Liver (tissue), 9 donors: ENCODE results near the gene CD9. TPM values are rescaled to one million over a fixed set of nuclear protein-coding genes. Genes with fewer than 3 reads are reported as not detected.

Experiments
- DNase-seq: peaks from one replicate; pipeline ENCODE4 v3.0.0-alpha.2; 2017; ENCODE audit warnings: low spot score
- H3K27ac ChIP-seq, 2 donors: one replicate each; pipeline ENCODE4 v1.7.0; 2013; ENCODE audit warnings: inconsistent platforms in 2 of 2, low read length in 2 of 2, control low read depth in 1 of 2, low read depth in 1 of 2, mild to moderate bottlenecking in 1 of 2
- H3K27me3 ChIP-seq, 4 donors: one replicate each; pipeline versions ENCODE4 v1.6.1 to v1.7.0; 2013; ENCODE audit warnings: low read length in 3 of 4, inconsistent platforms in 1 of 4, mild to moderate bottlenecking in 1 of 4, moderate library complexity in 1 of 4; ENCODE audit not compliant: control insufficient read depth in 4 of 4, insufficient read depth in 4 of 4
- H3K36me3 ChIP-seq, 4 donors: one replicate each; pipeline versions ENCODE4 v1.6.1 to v1.7.0; 2013; ENCODE audit warnings: low read length in 3 of 4, mild to moderate bottlenecking in 3 of 4, low read depth in 1 of 4, moderate library complexity in 1 of 4; ENCODE audit not compliant: control insufficient read depth in 4 of 4, insufficient read depth in 3 of 4
- H3K4me1 ChIP-seq, 4 donors: one replicate each; pipeline versions ENCODE4 v1.6.1 to v1.7.0; 2013; ENCODE audit warnings: low read length in 3 of 4, mild to moderate bottlenecking in 3 of 4, moderate library complexity in 1 of 4; ENCODE audit not compliant: control insufficient read depth in 4 of 4, insufficient read depth in 4 of 4
- H3K4me3 ChIP-seq, 3 donors: one replicate each; pipeline versions ENCODE4 v1.6.1 to v1.7.0; 2013; ENCODE audit warnings: low read length in 3 of 3, control low read depth in 1 of 3, low read depth in 1 of 3, mild to moderate bottlenecking in 1 of 3
- H3K9ac ChIP-seq, 2 donors: one replicate each; pipeline ENCODE4 v1.7.0; 2013; ENCODE audit warnings: low read length in 2 of 2, mild to moderate bottlenecking in 2 of 2, moderate library complexity in 2 of 2, control low read depth in 1 of 2, low read depth in 1 of 2
- H3K9me3 ChIP-seq, 4 donors: one replicate each; pipeline versions ENCODE4 v1.6.1 to v1.7.0; 2013; ENCODE audit warnings: low read length in 3 of 4; ENCODE audit not compliant: control insufficient read depth in 4 of 4
- EGR1 ChIP-seq, 2 donors: IDR thresholded peaks; 2 replicates each; pipeline ENCODE4 v1.6.1; 2016 to 2018; ENCODE audit warnings: antibody characterized with exemption in 2 of 2, low read depth in 2 of 2
- FOXA1 ChIP-seq: IDR thresholded peaks from 2 replicates; pipeline ENCODE4 v1.6.1; 2016; ENCODE audit warnings: antibody characterized with exemption
- FOXA2 ChIP-seq: IDR thresholded peaks from 2 replicates; pipeline ENCODE4 v1.6.1; 2016; ENCODE audit warnings: antibody characterized with exemption
- GABPA ChIP-seq, 2 donors: IDR thresholded peaks in 1 of 2; conservative IDR thresholded peaks in 1 of 2; 2 replicates each; pipeline ENCODE4 v1.6.1; 2016; ENCODE audit warnings: antibody characterized with exemption in 2 of 2, mild to moderate bottlenecking in 1 of 2, moderate library complexity in 1 of 2
- HNF4A ChIP-seq, 2 donors: conservative IDR thresholded peaks; 2 replicates each; pipeline ENCODE4 v1.6.1; 2016; ENCODE audit warnings: antibody characterized with exemption in 2 of 2, mild to moderate bottlenecking in 2 of 2
- HNF4G ChIP-seq: IDR thresholded peaks from 2 replicates; pipeline ENCODE4 v1.6.1; 2016; ENCODE audit warnings: antibody characterized with exemption
- JUND ChIP-seq, 2 donors: IDR thresholded peaks; 2 replicates each; pipeline ENCODE4 v1.6.1; 2016; ENCODE audit warnings: antibody characterized with exemption in 2 of 2
- NR2F2 ChIP-seq: IDR thresholded peaks from 2 replicates; pipeline ENCODE4 v1.6.1; 2016; ENCODE audit warnings: antibody characterized with exemption
- RAD21 ChIP-seq, 2 donors: IDR thresholded peaks; 2 replicates each; pipeline ENCODE4 v1.6.1; 2016; ENCODE audit warnings: antibody characterized with exemption in 2 of 2, mild to moderate bottlenecking in 2 of 2
- RXRA ChIP-seq, 2 donors: IDR thresholded peaks; 2 replicates each; pipeline ENCODE4 v1.6.1; 2017 to 2018; ENCODE audit warnings: antibody characterized with exemption in 2 of 2, mild to moderate bottlenecking in 1 of 2
- SP1 ChIP-seq: IDR thresholded peaks from 2 replicates; pipeline ENCODE4 v1.6.1; 2018; ENCODE audit warnings: antibody characterized with exemption, mild to moderate bottlenecking
- TAF1 ChIP-seq: conservative IDR thresholded peaks from 2 replicates; pipeline ENCODE4 v1.6.1; 2016; ENCODE audit warnings: antibody characterized with exemption, mild to moderate bottlenecking
- YY1 ChIP-seq: IDR thresholded peaks from 2 replicates; pipeline ENCODE4 v1.6.1; 2016; ENCODE audit warnings: antibody characterized with exemption, mild to moderate bottlenecking
- ZBTB33 ChIP-seq: IDR thresholded peaks from 2 replicates; pipeline ENCODE4 v1.6.1; 2016; ENCODE audit warnings: antibody characterized with exemption
- WGBS: extraction: QIAGEN DNeasy Blood & Tissue Kit; methylation state at CpG from one replicate; pipeline ENCODE4 v1.1.7; 2013; 5-methylcytosine and 5-hydroxymethylcytosine counted together
- polyA plus RNA-seq, 2 donors: library from polyadenylated mRNA; stranded (reverse) in 1 of 2; unstranded in 1 of 2; fragments of 200-250 nt in 1 of 2; fragments of >200 nt in 1 of 2; fragmentation: Nextera tagmentation in 1 of 2; extraction: Ambion mirVana in 1 of 2; gene quantifications; one replicate each; pipeline versions ENCODE4 v1.2.1 to v1.2.3, GENCODE V29; 2013 to 2015
- total RNA-seq, 2 donors: library from RNA; depleted of rRNA; stranded (reverse); fragments of >200 nt; gene quantifications; one replicate each; pipeline ENCODE4 v1.2.3, GENCODE V29; 2014
- TF ChIP-seq, protein P1 (sequence below): IDR thresholded peaks from 2 replicates; pipeline ENCODE4 v1.6.1; 2016; ENCODE audit warnings: antibody characterized with exemption
- TF ChIP-seq, protein P2 (sequence below): IDR thresholded peaks from 2 replicates; pipeline ENCODE4 v1.6.1; 2016; ENCODE audit warnings: antibody characterized with exemption, mild to moderate bottlenecking
- TF ChIP-seq, protein P3 (sequence below): IDR thresholded peaks from 2 replicates; pipeline ENCODE4 v1.6.1; 2016; ENCODE audit warnings: antibody characterized with exemption
- TF ChIP-seq, protein P4 (sequence below): fragments of 150-350 bp; IDR thresholded peaks from 2 replicates; pipeline ENCODE4 v1.5.1; 2017; ENCODE audit warnings: improper control_type of control experiment, low read depth, low read length; ENCODE audit not compliant: missing input control
- donor health status: healthy.
- donor health status: healthy.
- donor health status: healthy.
- donor health status: healthy.
- donor health status: healthy.

Gene CD9
- total and polyA plus RNA-seq, 4 donors, result 18.7 to 65.2 (median 32.4) TPM

- Histone ChIP-seq H3K9ac (no peak overlapping the region), H3K27me3 (no peaks in the 10 kb centered on the region), H3K4me3 (no peak overlapping the region), H3K9me3 (no peaks in the 10 kb centered on the region), H3K36me3 (no peaks in the 10 kb centered on the region), H3K27ac (no peak overlapping the region), H3K4me1 (peaks cover under 1 to 17% (median 12%) of the 10 kb centered on the region in 4 donors)
- WGBS, result 89% methylated on average over 12 of the region's 12 CpGs
- no peak for DNase-seq
- TF ChIP-seq GABPA (IDR thresholded peaks at IDR 0.05 in 1 of 2, conservative IDR thresholded peaks at IDR 0.05 in 1 of 2), result no peak
- TF ChIP-seq, protein P1, sequence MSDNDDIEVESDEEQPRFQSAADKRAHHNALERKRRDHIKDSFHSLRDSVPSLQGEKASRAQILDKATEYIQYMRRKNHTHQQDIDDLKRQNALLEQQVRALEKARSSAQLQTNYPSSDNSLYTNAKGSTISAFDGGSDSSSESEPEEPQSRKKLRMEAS, result no peak
- no peak for TF ChIP-seq FOXA2
- TF ChIP-seq JUND (IDR thresholded peaks at IDR 0.05), result no peak
- TF ChIP-seq HNF4A (conservative IDR thresholded peaks at IDR 0.05), result no peak
- TF ChIP-seq YY1, result no peak
- no peak for TF ChIP-seq SP1
- TF ChIP-seq, protein P2, sequence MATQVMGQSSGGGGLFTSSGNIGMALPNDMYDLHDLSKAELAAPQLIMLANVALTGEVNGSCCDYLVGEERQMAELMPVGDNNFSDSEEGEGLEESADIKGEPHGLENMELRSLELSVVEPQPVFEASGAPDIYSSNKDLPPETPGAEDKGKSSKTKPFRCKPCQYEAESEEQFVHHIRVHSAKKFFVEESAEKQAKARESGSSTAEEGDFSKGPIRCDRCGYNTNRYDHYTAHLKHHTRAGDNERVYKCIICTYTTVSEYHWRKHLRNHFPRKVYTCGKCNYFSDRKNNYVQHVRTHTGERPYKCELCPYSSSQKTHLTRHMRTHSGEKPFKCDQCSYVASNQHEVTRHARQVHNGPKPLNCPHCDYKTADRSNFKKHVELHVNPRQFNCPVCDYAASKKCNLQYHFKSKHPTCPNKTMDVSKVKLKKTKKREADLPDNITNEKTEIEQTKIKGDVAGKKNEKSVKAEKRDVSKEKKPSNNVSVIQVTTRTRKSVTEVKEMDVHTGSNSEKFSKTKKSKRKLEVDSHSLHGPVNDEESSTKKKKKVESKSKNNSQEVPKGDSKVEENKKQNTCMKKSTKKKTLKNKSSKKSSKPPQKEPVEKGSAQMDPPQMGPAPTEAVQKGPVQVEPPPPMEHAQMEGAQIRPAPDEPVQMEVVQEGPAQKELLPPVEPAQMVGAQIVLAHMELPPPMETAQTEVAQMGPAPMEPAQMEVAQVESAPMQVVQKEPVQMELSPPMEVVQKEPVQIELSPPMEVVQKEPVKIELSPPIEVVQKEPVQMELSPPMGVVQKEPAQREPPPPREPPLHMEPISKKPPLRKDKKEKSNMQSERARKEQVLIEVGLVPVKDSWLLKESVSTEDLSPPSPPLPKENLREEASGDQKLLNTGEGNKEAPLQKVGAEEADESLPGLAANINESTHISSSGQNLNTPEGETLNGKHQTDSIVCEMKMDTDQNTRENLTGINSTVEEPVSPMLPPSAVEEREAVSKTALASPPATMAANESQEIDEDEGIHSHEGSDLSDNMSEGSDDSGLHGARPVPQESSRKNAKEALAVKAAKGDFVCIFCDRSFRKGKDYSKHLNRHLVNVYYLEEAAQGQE, result no peak
- no peak for TF ChIP-seq TAF1
- no peak for TF ChIP-seq ZBTB33
- TF ChIP-seq NR2F2, result no peak
- TF ChIP-seq EGR1 (IDR thresholded peaks at IDR 0.05; ENCODE audit: low read depth in 2 of 2), result no peak
- no peak for TF ChIP-seq FOXA1
- TF ChIP-seq, protein P3, sequence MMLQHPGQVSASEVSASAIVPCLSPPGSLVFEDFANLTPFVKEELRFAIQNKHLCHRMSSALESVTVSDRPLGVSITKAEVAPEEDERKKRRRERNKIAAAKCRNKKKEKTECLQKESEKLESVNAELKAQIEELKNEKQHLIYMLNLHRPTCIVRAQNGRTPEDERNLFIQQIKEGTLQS, result no peak
- no peak for TF ChIP-seq RXRA (IDR thresholded peaks at IDR 0.05)
- no peak for TF ChIP-seq HNF4G
- no peak for TF ChIP-seq RAD21 (IDR thresholded peaks at IDR 0.05)
- TF ChIP-seq, protein P4, sequence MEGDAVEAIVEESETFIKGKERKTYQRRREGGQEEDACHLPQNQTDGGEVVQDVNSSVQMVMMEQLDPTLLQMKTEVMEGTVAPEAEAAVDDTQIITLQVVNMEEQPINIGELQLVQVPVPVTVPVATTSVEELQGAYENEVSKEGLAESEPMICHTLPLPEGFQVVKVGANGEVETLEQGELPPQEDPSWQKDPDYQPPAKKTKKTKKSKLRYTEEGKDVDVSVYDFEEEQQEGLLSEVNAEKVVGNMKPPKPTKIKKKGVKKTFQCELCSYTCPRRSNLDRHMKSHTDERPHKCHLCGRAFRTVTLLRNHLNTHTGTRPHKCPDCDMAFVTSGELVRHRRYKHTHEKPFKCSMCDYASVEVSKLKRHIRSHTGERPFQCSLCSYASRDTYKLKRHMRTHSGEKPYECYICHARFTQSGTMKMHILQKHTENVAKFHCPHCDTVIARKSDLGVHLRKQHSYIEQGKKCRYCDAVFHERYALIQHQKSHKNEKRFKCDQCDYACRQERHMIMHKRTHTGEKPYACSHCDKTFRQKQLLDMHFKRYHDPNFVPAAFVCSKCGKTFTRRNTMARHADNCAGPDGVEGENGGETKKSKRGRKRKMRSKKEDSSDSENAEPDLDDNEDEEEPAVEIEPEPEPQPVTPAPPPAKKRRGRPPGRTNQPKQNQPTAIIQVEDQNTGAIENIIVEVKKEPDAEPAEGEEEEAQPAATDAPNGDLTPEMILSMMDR, result no peak
These were observed 84.1 kb downstream of the CD9 start for GRCh38 chr12:6284273-6284672.
